Measurements from ENCODE around the gene RGS9BP. TPM values are rescaled to one million over a fixed set of nuclear protein-coding genes. Genes with fewer than 3 reads are reported as not detected.

The RGS9BP gene
- total RNA-seq, 1 experiment from 2014 or later, result 0.13 TPM

DNA sequence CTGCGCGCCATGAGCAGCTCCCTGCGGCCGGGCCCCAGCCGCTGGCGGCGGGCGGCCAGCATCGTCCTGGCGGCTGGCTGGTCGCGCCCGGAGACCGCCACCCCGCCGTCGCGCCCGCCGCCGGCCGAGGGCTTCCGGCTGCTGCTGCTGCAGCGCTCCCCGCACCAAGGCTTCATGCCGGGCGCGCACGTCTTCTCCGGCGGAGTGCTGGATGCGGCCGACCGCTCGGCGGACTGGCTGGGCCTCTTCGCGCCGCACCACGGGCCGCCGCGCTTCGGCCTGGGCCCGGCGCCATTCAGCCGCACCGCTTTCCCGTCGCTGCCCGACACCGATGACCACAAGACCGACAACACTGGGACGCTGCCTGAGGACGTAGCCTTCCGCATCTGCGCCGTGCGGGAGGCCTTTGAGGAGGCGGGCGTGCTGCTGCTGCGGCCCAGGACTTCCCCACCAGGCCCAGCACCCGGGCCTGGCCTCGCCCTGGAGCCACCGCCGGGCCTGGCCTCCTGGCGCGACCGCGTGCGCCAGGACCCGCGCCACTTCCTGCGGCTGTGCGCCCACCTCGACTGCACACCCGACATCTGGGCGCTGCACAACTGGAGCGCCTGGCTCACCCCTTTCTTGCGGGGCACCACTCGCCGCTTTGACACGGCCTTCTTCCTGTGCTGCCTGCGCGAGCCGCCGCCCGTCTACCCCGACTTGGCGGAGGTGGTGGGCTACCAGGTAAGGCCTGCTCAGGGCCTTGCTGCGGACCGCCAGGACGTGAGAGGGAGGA is 16.5 kb downstream of the RGS9BP start:
- Histone ChIP-seq H2BK15ac (ENCODE audit: low read depth, low read length) (no peak overlapping the region), H4K91ac (ENCODE audit: insufficient read length, low read depth, low read length) (no peak overlapping the region), H3K14ac (ENCODE audit: insufficient read depth, low read length) (peak overlapping the region; percentile 89), H4K5ac (ENCODE audit: insufficient read length, low read depth, low read length) (no peak overlapping the region), H4K8ac (replicated peaks; ENCODE audit: insufficient read length, low read depth, low read length) (no peak overlapping the region), H2BK120ac (ENCODE audit: low read depth, low read length, poor library complexity, severe bottlenecking) (no peak overlapping the region), H3K4me2 (ENCODE audit: insufficient read depth, insufficient read length, low read length) (peak overlapping the region; percentile 40), H2BK12ac (ENCODE audit: insufficient read length, low read depth, low read length) (no peak overlapping the region), H3K79me2 (ENCODE audit: insufficient read depth, low read length) (no peaks in the 10 kb centered on the region), H2AFZ (ENCODE audit: low read length) (no peak overlapping the region), H2BK5ac (ENCODE audit: insufficient read length, low read length) (no peak overlapping the region), H3K4ac (ENCODE audit: low read depth, low read length) (no peak overlapping the region), H3K4me1 (ENCODE audit: insufficient read depth, low read length) (peaks cover 2% of the 10 kb centered on the region; the same call in 1 of the 2 replicates), H3T11ph (ENCODE audit: low read length) (no peak overlapping the region), H3K9ac (ENCODE audit: extremely low read depth, insufficient read length, low read length) (peak overlapping the region; percentile 33), H3K27me3 (ENCODE audit: insufficient read depth, low read length) (no peaks in the 10 kb centered on the region; the same call in 1 of the 2 replicates), H3K56ac (ENCODE audit: insufficient read length, low read depth, low read length) (no peak overlapping the region), H3K9me3 (ENCODE audit: control insufficient read depth, low read depth, low read length) (no peaks in the 10 kb centered on the region), H4K20me1 (ENCODE audit: control insufficient read depth, insufficient read depth, insufficient read length) (no peaks in the 10 kb centered on the region), H3K79me1 (ENCODE audit: insufficient read depth, low read depth, low read length, poor library complexity, severe bottlenecking) (no peaks in the 10 kb centered on the region), H3K18ac (ENCODE audit: insufficient read length, low read depth, low read length) (peak overlapping the region; percentile 78), H3K27ac (ENCODE audit: insufficient read length, low read depth, low read length) (no peak overlapping the region), H3K23ac (ENCODE audit: insufficient read length, low read depth, low read length) (no peak overlapping the region), H3K23me2 (ENCODE audit: insufficient read length, low read depth, low read length, poor library complexity, severe bottlenecking) (peaks cover 6% of the 10 kb centered on the region), H2BK20ac (ENCODE audit: low read depth, low read length, poor library complexity, severe bottlenecking) (no peak overlapping the region), H2AK5ac (ENCODE audit: insufficient read length, low read length) (no peak overlapping the region)
- peaks cover 5 to 7% of the 10 kb centered on the region in 2 experiments; a peak in 3 of 5 replicates for H3K9me3 Mint-ChIP-seq
- DNase-seq, result peak; percentile 51
- peak overlapping the region; percentile 57 to 66; a peak in 4 of 5 replicates for H3K4me3 Mint-ChIP-seq
- peaks cover 13% of the 10 kb centered on the region; the same call in 1 of the 2 replicates for H3K27me3 Mint-ChIP-seq (ENCODE audit: low read depth)
- H3K4me1 Mint-ChIP-seq, result peaks cover 11 to 19% of the 10 kb centered on the region in 2 experiments
- H3K27ac Mint-ChIP-seq, result no peak overlapping the region
- TF ChIP-seq, protein P1, sequence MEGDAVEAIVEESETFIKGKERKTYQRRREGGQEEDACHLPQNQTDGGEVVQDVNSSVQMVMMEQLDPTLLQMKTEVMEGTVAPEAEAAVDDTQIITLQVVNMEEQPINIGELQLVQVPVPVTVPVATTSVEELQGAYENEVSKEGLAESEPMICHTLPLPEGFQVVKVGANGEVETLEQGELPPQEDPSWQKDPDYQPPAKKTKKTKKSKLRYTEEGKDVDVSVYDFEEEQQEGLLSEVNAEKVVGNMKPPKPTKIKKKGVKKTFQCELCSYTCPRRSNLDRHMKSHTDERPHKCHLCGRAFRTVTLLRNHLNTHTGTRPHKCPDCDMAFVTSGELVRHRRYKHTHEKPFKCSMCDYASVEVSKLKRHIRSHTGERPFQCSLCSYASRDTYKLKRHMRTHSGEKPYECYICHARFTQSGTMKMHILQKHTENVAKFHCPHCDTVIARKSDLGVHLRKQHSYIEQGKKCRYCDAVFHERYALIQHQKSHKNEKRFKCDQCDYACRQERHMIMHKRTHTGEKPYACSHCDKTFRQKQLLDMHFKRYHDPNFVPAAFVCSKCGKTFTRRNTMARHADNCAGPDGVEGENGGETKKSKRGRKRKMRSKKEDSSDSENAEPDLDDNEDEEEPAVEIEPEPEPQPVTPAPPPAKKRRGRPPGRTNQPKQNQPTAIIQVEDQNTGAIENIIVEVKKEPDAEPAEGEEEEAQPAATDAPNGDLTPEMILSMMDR (conservative IDR thresholded peaks at IDR 0.05), result no peak
- peaks cover 0 to 14% (median 7%) of the 10 kb centered on the region in 3 experiments; a peak in 6 of 7 replicates for H3K36me3 Mint-ChIP-seq (ENCODE audit: insufficient read depth in 1 of 3, low read depth in 3 of 3)
- no CpG with 5 or more reads among the region's 93 CpGs for WGBS (ENCODE audit: extremely low coverage, insufficient read length, low lambda C conversion rate)

All from H9 (cell line).